Ovary (tissue), 3 donors: Measurements from ENCODE around the gene CASD1.

Experiments
- CTCF ChIP-seq, 3 donors: fragments of 450-650 bp in 2 of 3; fragments of 200-600 bp in 1 of 3; IDR thresholded peaks; one replicate each; pipeline versions ENCODE4 v1.5.1 to v1.8.0; 2016 to 2022; ENCODE audit warnings: antibody characterized with exemption in 3 of 3, mild to moderate bottlenecking in 1 of 3
- EP300 ChIP-seq: sonication (generic); formaldehyde crosslinking; IDR thresholded peaks from one replicate; pipeline ENCODE4 v1.6.1; 2017; ENCODE audit warnings: antibody characterized with exemption
- POLR2A ChIP-seq: fragments of 450-650 bp; IDR thresholded peaks from one replicate; pipeline ENCODE4 v1.6.1; 2017; ENCODE audit warnings: antibody characterized with exemption, mild to moderate bottlenecking, moderate library complexity
- donor health status: DM: no; HTN: no; CAD: no.

GRCh38 chr7:94562525-94562924, 52.9 kb downstream of the CASD1 start:
- no peak for TF ChIP-seq EP300
- no peak for TF ChIP-seq CTCF (IDR thresholded peaks at IDR 0.05)
- TF ChIP-seq POLR2A: no peak
